GM12801 (cell line): Measurements from ENCODE around the gene SLC9A3.

Experiments
- CTCF ChIP-seq: IDR thresholded peaks from one replicate; pipeline ENCODE4 v1.5.1; 2011; ENCODE audit warnings: control low read depth; ENCODE audit not compliant: insufficient read length; ENCODE audit errors: extremely low read depth

The SLC9A3 gene

GRCh38 chr5:455806-456205 is 68.4 kb downstream of the SLC9A3 start:
- no peak for TF ChIP-seq CTCF

- TF ChIP-seq CTCF = no peak
Observed at GRCh38 chr5:454936-455335, 69.3 kb downstream of the SLC9A3 start.

GRCh38 chr5:453725-454481 is 70.3 kb downstream of the SLC9A3 start:
- no peak for TF ChIP-seq CTCF

GRCh38 chr5:452978-453710 is 71.1 kb downstream of the SLC9A3 start:
- TF ChIP-seq CTCF = no peak

- TF ChIP-seq CTCF = no peak
Observed at GRCh38 chr5:451587-452458, 72.4 kb downstream of the SLC9A3 start.

- no peak for TF ChIP-seq CTCF
Observed at GRCh38 chr5:449151-449550, 75.1 kb downstream of the SLC9A3 start.

GRCh38 chr5:448766-449090 is 75.5 kb downstream of the SLC9A3 start:
- TF ChIP-seq CTCF = no peak
